Stimulated activated effector memory CD8-positive, alpha-beta T cell treated with anti-CD3 and anti-CD28 coated beads, Interleukin-12 subunit alpha, Interleukin-12 subunit beta, amount 100 ng/mL, for 72 hours (primary cell): Measurements from ENCODE around the gene NR2F2.

Source experiments
- ATAC-seq: fragments of 150-1000 bp; cut with Tn5 transposase; 2 replicates; pipeline ENCODE4 v1.10.0; 2021
- DNase-seq, 2 donors: peaks; one replicate each; pipeline ENCODE4 v3.0.0; 2021 to 2022; ENCODE audit warnings: low spot score in 2 of 2
- H3K27ac Mint-ChIP-seq: one replicate; pipeline ENCODE4 v1.8.0; 2022; ENCODE audit warnings: mild to moderate bottlenecking, mixed read lengths
- H3K36me3 Mint-ChIP-seq: one replicate; pipeline ENCODE4 v1.8.0; 2022; ENCODE audit warnings: mild to moderate bottlenecking, mixed read lengths
- H3K4me1 Mint-ChIP-seq: one replicate; pipeline ENCODE4 v1.8.0; 2022; ENCODE audit warnings: mixed read lengths
- H3K4me3 Mint-ChIP-seq: one replicate; pipeline ENCODE4 v1.8.0; 2022; ENCODE audit warnings: mild to moderate bottlenecking, mixed read lengths
- H3K9me3 Mint-ChIP-seq: one replicate; pipeline ENCODE4 v1.8.0; 2022; ENCODE audit warnings: mixed read lengths

The NR2F2 gene

DNA sequence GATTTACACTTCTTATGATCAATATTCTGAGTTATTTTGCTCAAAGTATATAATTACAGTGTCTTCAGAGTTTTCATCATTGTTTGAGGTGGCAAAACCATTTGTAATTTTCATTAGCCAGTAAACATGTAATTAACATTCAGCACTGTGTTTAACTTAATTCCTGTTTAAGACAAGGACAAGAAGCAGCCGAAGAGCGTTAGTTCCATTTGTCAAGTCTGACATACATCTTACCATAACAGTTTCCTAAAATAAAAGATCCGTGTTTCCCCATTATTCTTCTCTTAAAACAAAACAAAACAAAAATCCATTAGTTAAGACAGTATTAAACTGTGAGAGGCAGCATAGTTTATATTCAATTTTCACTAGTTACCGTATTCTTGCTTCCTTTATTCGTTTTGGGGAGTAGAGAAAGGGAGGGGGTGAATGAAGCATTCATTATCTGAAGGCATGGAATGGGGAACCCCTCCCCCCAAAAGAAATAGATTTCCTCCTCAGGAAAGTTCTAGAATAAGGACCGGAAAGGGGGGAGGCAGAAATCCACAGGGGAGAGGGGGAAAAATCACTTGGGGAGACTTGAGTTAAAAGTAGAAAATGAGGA lies 5.5 kb upstream of the NR2F2 start:
- Mint-ChIP-seq H3K36me3 (peaks cover 8% of the 10 kb centered on the region), H3K27ac (no peak overlapping the region)
- DNase-seq: no peak

DNA sequence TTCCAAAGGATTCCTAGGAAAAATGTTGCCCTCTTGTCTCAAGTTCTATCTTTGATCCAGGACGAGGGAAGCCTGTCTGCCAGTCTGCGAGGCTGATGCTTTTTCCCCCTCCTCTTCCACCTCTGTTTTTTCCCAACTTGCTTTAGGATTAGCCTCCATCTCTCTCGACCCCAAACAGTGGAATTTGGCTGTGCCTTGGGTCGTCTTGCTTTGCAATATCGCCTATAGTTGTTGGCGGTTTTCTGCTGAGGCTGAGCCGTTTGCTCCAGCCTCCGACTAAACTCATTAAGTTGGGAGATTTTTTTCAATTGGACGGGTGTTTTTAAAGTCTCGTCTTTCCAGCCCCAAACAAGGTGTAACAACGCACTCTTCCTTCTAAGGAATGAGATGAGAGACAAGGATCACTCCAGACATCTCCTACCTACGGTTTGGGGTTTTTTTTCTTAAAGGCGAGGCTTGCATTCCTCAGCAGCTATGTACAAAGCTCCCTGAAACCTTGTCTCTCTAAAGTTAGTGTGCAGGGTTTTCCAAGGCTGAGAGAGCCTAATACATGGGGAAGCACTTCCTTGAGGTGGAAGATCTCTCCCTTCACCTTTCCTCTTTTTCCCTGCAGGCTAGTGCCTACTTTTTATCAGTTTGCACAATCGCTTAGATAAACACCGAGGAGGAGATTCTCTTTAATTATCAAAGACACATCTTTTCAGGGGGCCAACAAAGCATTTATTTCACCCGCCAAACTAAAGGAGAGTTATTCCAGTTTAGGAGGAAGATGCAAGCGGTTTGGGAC lies 4.8 kb upstream of the NR2F2 start:
- Mint-ChIP-seq H3K4me1 (peaks cover 18% of the 10 kb centered on the region), H3K9me3 (no peaks in the 10 kb centered on the region), H3K27ac (no peak overlapping the region), H3K4me3 (no peak overlapping the region), H3K36me3 (peaks cover 12% of the 10 kb centered on the region)
- ATAC-seq (no peak), DNase-seq (no peak)

More for the DNA sequence above, 5.5 kb upstream of the NR2F2 start:
- Mint-ChIP-seq H3K4me3 (no peak overlapping the region), H3K4me1 (peaks cover 14% of the 10 kb centered on the region), H3K9me3 (no peaks in the 10 kb centered on the region)
- no peak for ATAC-seq

DNA sequence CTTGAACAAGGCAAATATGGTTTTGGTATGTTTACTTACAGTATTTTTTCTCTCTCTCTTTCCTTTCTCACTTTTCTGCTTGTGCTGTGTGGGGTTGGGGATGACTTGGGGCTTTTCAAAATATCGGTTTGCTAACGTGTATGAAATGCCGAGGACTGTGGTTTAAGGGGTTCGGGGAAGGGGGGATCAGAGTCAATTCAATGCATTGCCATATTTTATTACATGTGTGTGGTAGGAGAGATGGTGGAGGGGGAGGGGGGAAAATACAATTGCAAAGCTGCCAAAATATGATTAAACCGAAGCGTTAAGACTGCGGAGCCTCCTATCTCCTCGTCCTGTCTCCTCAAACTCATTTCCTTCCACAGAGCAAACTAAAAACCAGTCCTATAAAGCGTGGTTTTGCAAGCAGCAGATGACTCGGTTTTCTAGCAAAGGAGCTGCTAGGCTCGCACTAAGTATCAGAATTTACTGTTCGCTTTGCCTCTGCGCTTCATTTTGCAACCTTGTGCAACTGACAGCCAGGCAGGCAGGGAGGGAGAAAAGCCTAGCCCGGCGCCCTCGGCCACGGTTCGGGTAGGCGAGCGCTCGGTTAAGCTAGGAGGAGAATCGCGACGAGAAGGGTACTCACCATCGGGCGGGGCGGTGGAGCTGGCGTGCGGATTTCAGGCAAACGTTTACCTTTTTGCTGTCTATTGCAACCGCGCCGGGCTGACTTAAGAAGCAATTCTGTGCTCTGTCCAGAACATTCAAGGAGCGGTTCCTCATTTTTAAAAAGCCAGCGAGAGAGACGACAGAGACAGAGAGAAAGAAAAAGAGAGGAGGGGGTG lies 4.0 kb upstream of the NR2F2 start:
- no peak for ATAC-seq
- H3K4me1 Mint-ChIP-seq: peaks cover 22% of the 10 kb centered on the region
- H3K27ac Mint-ChIP-seq: no peak overlapping the region
- H3K9me3 Mint-ChIP-seq: no peaks in the 10 kb centered on the region
- peaks cover 16% of the 10 kb centered on the region for H3K36me3 Mint-ChIP-seq
- H3K4me3 Mint-ChIP-seq: no peak overlapping the region
- DNase-seq: no peak

DNA sequence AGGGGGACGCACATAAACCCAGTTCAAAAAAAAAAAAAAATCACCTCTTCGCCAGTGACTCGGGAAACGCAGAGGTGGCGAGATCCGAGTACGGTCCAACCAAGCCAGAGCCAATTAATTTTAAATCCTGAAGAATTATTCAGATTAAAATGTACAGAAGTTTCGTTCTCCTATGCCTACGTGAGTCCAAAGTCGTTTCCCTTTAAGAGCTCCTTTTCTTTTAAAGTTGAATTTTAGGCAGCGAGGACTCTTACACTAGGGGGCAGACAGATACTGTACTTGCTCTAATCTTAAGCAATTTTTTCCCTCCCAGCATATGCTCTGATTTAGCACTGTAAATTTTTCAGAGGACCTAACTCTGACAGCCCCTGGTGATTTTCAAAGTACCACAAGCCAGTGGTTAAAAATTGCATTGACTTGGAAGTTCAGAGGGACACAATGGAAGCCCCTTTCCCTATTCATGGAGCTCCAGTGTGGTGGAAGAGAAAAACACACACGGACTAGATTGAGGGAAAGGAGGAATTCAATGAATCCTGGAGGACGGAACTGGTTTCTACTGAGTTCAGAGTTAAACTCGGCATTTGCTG lies 3.3 kb upstream of the NR2F2 start:
- Mint-ChIP-seq H3K4me3 (no peak overlapping the region), H3K36me3 (peaks cover 16% of the 10 kb centered on the region), H3K9me3 (no peaks in the 10 kb centered on the region), H3K4me1 (peaks cover 22% of the 10 kb centered on the region), H3K27ac (no peak overlapping the region)
- DNase-seq: no peak
- ATAC-seq: no peak

DNA sequence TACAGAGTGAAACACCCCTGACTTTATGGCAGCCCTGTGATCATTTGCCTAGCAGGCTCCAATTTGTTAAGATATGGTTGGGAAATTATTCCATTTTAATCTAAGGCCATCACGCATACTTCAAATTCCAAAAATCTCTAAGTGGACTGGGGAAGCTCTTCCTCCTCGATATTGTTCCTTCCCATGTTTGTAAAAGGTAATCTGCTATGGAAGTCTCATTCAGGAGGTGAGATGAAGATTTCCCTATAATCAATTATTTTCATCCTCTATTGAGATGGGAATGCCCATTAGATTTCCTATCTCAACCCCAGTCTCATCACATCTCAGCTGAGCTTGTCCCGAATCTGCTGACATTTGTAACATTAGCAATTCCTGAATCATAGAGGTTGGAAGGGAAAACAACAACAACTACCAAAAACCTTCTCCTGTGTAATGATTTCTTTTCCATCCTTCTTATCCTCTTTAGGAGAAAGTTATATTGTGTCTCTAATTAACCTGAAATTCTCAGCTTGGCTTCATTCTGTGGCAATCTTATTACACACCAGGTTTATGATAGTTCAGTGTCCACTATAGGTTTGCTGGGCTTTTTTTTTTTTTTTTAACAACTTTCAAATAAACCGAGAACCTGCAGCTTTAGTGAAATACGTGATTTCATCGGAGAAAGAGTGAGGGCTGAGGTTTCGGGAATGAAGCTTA lies 2.2 kb upstream of the NR2F2 start:
- H3K4me1 Mint-ChIP-seq: peaks cover 29% of the 10 kb centered on the region
- no peaks in the 10 kb centered on the region for H3K9me3 Mint-ChIP-seq
- DNase-seq: no peak
- peaks cover 16% of the 10 kb centered on the region for H3K36me3 Mint-ChIP-seq
- H3K4me3 Mint-ChIP-seq: no peak overlapping the region
- no peak for ATAC-seq
- no peak overlapping the region for H3K27ac Mint-ChIP-seq

DNA sequence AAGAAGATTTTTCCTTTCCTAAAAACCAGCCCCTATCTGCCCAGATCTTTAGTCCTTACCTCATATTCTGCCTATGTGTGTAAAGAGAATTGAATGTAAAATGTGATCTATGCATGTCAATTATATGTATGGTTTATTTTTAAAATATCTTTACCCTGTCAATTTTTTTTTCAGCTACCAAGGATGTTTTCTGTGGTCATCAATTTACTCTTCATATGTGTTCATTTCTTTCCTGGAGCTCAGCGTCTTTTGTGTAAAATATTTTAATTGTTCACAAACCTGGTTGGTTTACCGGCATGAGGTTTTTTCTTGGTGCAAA lies 1.7 kb upstream of the NR2F2 start:
- Mint-ChIP-seq H3K36me3 (peaks cover 16% of the 10 kb centered on the region), H3K27ac (no peak overlapping the region), H3K9me3 (no peaks in the 10 kb centered on the region), H3K4me3 (no peak overlapping the region), H3K4me1 (peaks cover 33% of the 10 kb centered on the region)
- DNase-seq (no peak), ATAC-seq (no peak)

DNA sequence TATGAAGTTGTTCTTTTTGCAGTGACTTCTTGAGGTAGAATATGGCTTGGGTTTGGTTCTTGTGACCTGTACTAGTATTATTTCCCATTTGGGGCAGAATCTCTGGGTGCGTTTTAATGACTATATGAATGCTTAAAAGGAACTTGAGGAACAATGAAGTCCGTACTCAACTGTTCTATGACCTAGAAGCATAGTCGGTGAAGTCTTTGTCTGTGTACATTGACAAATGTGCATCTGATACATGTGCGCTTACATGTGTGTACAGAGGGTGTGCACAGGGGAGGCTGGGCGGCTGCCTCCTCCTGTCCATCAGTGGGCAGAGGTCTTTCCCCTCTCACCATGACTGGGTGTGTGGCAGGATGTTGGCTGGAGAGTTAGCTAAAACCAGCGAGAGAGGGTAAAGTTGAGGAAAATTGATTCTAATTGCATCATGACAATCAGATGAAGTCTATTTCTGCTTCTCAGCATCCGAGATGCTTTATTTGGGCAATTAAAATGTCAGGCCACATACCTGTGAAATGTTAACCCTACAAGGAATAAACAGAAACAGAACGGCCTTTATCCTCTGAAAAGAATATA lies 1.0 kb upstream of the NR2F2 start:
- Mint-ChIP-seq H3K36me3 (peaks cover 16% of the 10 kb centered on the region), H3K9me3 (no peaks in the 10 kb centered on the region), H3K4me1 (peaks cover 33% of the 10 kb centered on the region), H3K27ac (no peak overlapping the region), H3K4me3 (peak overlapping the region; percentile 72)
- ATAC-seq: no peak
- no peak for DNase-seq

DNA sequence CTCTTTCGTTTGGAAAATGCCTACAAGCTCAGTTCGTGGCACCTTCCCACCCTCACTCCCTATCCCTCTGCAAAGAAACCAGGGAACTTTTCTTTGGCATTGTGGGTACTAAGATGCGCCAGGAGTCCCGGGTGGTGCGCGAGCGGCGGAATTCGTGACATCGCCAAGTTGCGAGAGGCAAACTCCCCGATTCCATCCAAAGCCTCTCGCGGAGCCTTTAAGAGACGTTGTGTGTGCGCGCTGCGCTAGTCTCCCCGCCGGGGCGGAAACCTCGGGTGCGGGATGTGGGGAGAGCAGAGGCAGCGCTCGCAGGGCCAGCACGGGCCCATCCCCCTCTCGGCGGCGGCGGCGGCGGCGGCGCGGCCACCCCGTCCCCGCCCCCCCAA lies 443 bp upstream of the NR2F2 start:
- DNase-seq: no peak
- H3K4me1 Mint-ChIP-seq: peaks cover 33% of the 10 kb centered on the region
- H3K4me3 Mint-ChIP-seq: peak overlapping the region; percentile 72
- peaks cover 16% of the 10 kb centered on the region for H3K36me3 Mint-ChIP-seq
- H3K9me3 Mint-ChIP-seq: no peaks in the 10 kb centered on the region
- peak; percentile 43 for ATAC-seq
- no peak overlapping the region for H3K27ac Mint-ChIP-seq

DNA sequence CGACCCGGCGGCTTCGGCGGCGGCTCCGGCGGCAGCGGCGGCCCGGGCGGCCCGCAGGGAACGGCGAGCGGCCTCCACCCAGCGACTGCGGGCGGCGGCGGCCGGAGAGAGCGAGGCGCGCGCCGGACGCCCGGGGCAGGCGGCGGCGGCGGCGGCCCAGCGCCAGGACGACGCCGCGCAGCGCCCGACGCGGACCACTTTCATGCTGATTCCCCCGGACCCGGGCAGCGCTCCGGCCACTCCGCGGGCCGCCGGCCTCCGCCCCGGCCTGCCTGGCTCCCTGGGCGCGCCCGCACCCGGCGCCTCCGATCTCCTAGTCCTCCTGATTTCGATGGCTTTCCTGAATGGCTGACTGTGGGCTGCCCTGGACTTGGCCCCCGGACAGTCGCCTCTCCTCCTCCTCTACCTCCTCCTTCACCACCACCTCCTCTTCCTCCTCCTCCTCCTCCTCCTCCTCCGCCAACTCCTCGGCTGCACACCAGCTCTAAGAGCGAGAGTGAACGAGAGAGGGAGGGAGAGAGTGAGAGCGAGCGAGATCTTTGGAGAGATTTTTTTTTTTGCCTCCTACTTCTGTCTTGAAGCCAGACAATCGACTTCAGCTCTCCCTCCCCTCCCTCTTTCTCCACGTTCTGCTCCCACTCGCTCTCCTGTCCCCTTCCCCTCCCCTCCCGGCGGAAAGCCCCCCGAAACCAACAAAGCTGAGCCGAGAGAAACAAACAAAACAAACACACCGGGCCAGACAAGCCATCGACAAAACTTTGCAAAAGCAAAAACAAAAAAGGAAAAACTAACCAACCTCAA lies 844 bp downstream of the NR2F2 start:
- peaks cover 16% of the 10 kb centered on the region for H3K36me3 Mint-ChIP-seq
- peaks cover 33% of the 10 kb centered on the region for H3K4me1 Mint-ChIP-seq
- ATAC-seq (no peak), DNase-seq (no peak)
- peak overlapping the region; percentile 72 for H3K4me3 Mint-ChIP-seq
- H3K9me3 Mint-ChIP-seq: no peaks in the 10 kb centered on the region
- no peak overlapping the region for H3K27ac Mint-ChIP-seq

DNA sequence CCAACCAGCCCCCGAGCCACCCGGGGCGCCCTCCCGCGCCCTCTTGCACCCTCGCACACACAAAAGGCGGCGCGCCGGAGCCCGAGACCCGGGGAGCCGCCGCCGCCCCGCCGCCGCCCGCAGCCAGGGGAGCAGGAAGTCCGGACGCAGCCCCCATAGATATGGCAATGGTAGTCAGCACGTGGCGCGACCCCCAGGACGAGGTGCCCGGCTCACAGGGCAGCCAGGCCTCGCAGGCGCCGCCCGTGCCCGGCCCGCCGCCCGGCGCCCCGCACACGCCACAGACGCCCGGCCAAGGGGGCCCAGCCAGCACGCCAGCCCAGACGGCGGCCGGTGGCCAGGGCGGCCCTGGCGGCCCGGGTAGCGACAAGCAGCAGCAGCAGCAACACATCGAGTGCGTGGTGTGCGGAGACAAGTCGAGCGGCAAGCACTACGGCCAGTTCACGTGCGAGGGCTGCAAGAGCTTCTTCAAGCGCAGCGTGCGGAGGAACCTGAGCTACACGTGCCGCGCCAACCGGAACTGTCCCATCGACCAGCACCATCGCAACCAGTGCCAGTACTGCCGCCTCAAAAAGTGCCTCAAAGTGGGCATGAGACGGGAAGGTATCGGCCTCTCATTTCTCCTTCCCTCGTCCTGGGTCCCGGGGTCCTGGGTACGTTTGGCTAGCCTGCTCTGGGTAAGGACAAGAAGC lies 1.6 kb downstream of the NR2F2 start:
- DNase-seq (no peak), ATAC-seq (no peak)
- H3K36me3 Mint-ChIP-seq: peaks cover 16% of the 10 kb centered on the region
- peaks cover under 1% of the 10 kb centered on the region for H3K9me3 Mint-ChIP-seq
- peak overlapping the region; percentile 72 for H3K4me3 Mint-ChIP-seq
- H3K4me1 Mint-ChIP-seq: peaks cover 27% of the 10 kb centered on the region
- no peak overlapping the region for H3K27ac Mint-ChIP-seq

DNA sequence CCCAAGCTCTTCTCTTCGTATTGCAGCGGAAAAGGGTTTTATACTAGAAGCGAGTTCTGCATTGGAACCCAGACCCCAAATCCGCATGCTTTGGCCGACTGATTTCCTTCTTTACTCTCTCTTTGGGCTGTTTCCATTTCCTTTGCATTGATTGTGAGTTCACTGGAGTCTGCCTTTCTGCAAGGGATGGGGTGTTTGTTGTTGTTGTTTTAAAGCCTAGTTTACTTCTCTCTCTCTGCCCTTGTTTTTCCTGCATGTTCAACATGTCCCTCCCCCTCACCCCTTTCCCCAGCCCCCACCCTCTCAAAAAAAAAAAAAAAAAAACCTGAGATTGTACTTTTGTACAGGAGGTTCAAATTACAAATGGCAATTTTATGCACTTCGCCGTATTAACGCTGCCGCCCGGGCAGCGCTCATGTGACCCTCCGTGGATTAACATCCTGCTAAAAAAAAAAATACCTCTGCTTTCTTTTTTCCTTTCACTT lies 2.2 kb downstream of the NR2F2 start:
- Mint-ChIP-seq H3K4me3 (peak overlapping the region; percentile 27), H3K36me3 (peaks cover 16% of the 10 kb centered on the region), H3K27ac (no peak overlapping the region), H3K9me3 (peaks cover 3% of the 10 kb centered on the region), H3K4me1 (peaks cover 27% of the 10 kb centered on the region)
- no peak for ATAC-seq
- DNase-seq: no peak

DNA sequence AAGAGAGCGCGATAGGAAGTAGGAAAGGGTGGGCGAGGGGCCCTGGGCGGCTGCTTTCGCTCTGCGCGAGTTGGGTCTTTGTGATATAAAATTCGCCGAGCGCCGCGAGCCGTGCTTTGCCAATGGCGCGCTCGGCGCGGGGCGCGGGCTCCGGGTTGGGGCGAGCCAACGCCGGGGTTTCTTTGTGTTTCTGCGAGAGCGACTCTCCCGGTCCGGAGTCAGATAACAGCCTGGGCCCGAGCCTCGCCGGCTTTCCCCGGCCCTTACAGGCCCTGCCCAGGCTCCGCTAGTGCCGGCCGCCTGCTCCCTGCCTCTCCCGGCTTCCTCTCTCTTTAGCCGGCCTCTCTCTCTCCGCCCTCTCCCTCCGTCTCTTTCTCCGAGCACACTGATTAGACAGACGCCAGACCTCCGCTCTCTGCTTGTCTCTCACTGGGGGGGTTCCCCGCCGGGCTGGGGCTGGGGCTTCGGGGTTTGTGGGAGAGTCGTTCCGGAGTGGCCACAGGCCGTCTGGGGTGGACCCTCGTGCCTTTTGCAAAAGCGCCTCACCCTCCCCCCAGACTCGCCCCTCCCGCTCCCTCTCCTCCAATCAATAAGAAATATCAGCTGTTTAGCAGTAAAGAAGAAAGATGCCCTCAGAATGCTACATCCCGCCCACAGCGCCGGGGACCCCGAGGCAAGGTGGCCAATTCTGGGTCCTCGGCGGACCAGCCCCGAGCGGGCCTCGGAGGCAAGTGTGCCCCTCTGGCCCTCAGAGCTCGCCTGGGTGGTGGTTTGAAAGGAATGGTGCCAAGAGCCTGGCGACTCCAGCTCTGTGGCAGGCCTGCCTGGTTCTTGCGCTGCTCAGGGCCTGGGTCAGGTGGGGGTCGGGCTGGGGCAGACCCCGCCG lies 2.9 kb downstream of the NR2F2 start:
- H3K9me3 Mint-ChIP-seq: peaks cover 3% of the 10 kb centered on the region
- peaks cover 16% of the 10 kb centered on the region for H3K36me3 Mint-ChIP-seq
- peak overlapping the region; percentile 27 for H3K4me3 Mint-ChIP-seq
- DNase-seq: no peak
- no peak for ATAC-seq
- H3K27ac Mint-ChIP-seq: no peak overlapping the region
- peaks cover 27% of the 10 kb centered on the region for H3K4me1 Mint-ChIP-seq
